GM23248 (cell line): ENCODE results near the gene BEND7.

Experiments
- EZH2 ChIP-seq: fragments of 200-600 bp; sonication (generic); IDR thresholded peaks from 2 replicates; pipeline ENCODE4 v1.6.1; 2018; ENCODE audit warnings: antibody characterized with exemption, mild to moderate bottlenecking; ENCODE audit not compliant: insufficient read depth, poor library complexity, severe bottlenecking
- EZH2phosphoT487 ChIP-seq: fragments of 200-600 bp; sonication (generic); IDR thresholded peaks from 2 replicates; pipeline ENCODE4 v1.6.1; 2018; ENCODE audit warnings: antibody characterized with exemption, moderate library complexity, mild to moderate bottlenecking, low read depth; ENCODE audit not compliant: insufficient read depth

GRCh38 chr10:13542533-13542932 is 13.7 kb upstream of the BEND7 start:
- TF ChIP-seq EZH2 (no peak), EZH2phosphoT487 (no peak)
